Head of caudate nucleus (tissue), 42 donors: ENCODE measurements around the gene AFMID.

Experiments used
- DNase-seq, 42 donors: peaks; one replicate each; pipeline versions ENCODE4 v3.0.0 to v3.0.0-alpha.2; 2020 to 2021; ENCODE audit warnings: mixed read lengths in 7 of 42
- intact Hi-C: fragments of 100-400 bp; cut with DNase I; formaldehyde crosslinking; loops from one replicate; pipeline ENCODE4 v1.15.0; 2022

The AFMID gene

DNA sequence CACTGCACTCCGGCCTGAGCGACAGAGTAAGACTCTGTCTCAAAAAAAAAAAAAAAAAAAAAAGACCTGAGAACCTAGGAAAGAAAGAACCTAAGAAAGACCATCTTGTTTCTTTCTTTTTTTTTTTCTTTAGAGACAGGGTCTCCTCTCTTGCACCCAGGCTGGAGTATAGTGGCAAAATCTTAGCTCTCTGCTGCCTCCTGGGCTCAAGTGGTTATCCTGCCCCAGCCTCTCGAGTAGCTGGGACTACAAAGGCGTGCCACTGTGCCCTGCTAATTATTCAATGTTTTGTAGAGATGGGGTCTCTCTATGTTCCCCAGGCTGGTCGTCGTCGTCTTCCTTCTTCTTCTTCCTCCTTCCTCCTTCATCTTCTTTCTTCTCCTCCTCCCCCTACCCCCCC lies 19.1 kb downstream of the AFMID start:
- intact Hi-C loops = no loop called here
- DNase-seq = no peak

DNA sequence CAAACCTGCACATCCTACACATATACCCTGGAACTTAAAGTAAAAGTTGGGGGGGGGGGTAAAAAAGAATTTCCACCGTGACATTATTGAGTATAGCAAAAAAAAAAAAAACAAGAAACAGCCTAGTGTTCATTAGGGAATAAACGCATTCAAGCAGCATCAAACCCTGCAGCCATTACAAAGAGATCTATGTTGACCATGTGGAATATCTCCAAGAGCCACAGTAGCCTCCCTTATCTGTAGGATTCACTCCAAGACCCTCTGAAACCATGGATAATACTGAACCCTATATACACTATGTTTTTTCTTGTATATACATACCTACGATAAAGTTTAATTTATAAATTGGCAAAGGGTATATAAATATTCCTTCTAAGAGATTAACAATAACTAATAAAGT lies 21.3 kb downstream of the AFMID start:
- intact Hi-C loops = no loop called here
- DNase-seq = no peak

DNA sequence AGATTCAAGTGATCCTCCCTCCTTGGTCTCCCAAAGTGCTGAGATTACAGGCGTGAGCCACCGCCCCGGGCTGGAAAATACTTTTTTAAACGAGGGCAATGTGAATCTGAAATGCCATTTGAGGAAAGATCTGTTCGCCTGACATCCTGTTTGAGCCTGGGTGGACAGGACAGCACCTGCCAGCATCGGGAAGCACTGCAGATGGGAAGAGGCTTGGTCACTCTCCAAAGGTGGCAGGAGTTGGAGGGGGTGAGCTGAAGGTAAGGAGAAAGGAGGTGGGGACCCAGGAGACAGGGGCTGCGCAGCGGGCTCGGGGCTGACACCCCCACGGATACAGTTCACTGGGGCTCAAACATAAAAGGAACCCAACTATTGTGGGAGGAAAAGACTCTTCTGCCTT lies 22.9 kb downstream of the AFMID start:
- no peak for DNase-seq
- intact Hi-C loops = loop anchor here (5.0 kb wide), 1 partner anchor 42 kb away; no protein-coding TSS in a partner anchor

DNA sequence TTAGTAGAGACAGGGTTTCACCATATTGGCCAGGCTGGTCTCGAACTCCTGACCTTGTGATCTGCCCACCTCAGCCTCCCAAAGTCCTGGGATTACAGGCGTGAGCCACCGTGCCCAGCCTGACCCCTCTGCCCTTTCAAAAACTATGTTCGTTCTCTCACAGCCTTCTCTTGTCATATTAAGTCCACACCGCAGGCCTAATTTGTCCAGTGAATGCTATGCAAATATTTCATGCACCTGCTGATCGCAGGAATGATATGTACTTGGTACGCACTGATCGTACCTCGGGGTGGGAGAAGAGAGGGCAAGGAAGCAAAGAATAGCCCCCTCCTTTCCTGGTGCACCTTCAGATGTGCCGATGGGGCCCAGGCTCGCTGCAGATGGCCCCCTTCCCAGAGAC lies 23.9 kb downstream of the AFMID start:
- intact Hi-C loops = loop anchor here (5.0 kb wide), 1 partner anchor 41 kb away; no protein-coding TSS in a partner anchor
- no peak for DNase-seq

DNA sequence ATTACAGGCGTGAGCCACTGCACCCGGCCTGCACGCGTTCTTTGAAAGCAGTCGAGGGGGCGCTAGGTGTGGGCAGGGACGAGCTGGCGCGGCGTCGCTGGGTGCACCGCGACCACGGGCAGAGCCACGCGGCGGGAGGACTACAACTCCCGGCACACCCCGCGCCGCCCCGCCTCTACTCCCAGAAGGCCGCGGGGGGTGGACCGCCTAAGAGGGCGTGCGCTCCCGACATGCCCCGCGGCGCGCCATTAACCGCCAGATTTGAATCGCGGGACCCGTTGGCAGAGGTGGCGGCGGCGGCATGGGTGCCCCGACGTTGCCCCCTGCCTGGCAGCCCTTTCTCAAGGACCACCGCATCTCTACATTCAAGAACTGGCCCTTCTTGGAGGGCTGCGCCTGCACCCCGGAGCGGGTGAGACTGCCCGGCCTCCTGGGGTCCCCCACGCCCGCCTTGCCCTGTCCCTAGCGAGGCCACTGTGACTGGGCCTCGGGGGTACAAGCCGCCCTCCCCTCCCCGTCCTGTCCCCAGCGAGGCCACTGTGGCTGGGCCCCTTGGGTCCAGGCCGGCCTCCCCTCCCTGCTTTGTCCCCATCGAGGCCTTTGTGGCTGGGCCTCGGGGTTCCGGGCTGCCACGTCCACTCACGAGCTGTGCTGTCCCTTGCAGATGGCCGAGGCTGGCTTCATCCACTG lies 27.0 kb downstream of the AFMID start, which contains the start of gene BIRC5:
Gene BIRC5, plus strand, starts transcription at position 238 of the 690 bp plus-strand sequence. Its CDS starts 64 bp downstream, at position 302.
- intact Hi-C loops = loop anchor here (5.0 kb wide), 1 partner anchor 38 kb away; no protein-coding TSS in a partner anchor
- DNase-seq = peak; percentile 86 to 98 (median 94)

DNA sequence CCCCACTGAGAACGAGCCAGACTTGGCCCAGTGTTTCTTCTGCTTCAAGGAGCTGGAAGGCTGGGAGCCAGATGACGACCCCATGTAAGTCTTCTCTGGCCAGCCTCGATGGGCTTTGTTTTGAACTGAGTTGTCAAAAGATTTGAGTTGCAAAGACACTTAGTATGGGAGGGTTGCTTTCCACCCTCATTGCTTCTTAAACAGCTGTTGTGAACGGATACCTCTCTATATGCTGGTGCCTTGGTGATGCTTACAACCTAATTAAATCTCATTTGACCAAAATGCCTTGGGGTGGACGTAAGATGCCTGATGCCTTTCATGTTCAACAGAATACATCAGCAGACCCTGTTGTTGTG lies 27.5 kb downstream of the AFMID start:
- no peak for DNase-seq
- intact Hi-C loops = loop anchor here (5.0 kb wide), 1 partner anchor 38 kb away; no protein-coding TSS in a partner anchor

DNA sequence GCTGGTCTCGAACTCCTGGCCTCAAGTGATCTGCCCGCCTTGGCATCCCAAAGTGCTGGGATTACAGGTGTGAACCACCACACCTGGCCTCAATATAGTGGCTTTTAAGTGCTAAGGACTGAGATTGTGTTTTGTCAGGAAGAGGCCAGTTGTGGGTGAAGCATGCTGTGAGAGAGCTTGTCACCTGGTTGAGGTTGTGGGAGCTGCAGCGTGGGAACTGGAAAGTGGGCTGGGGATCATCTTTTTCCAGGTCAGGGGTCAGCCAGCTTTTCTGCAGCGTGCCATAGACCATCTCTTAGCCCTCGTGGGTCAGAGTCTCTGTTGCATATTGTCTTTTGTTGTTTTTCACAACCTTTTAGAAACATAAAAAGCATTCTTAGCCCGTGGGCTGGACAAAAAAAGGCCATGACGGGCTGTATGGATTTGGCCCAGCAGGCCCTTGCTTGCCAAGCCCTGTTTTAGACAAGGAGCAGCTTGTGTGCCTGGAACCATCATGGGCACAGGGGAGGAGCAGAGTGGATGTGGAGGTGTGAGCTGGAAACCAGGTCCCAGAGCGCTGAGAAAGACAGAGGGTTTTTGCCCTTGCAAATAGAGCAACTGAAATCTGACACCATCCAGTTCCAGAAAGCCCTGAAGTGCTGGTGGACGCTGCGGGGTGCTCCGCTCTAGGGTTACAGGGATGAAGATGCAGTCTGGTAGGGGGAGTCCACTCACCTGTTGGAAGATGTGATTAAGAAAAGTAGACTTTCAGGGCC lies 32.4 kb downstream of the AFMID start:
- DNase-seq = no peak
- intact Hi-C loops = no loop called here

DNA sequence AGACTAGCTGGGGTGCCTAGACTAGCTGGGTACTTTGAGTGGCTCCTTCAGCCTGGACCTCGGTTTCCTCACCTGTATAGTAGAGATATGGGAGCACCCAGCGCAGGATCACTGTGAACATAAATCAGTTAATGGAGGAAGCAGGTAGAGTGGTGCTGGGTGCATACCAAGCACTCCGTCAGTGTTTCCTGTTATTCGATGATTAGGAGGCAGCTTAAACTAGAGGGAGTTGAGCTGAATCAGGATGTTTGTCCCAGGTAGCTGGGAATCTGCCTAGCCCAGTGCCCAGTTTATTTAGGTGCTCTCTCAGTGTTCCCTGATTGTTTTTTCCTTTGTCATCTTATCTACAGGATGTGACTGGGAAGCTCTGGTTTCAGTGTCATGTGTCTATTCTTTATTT lies 35.9 kb downstream of the AFMID start:
- intact Hi-C loops = no loop called here
- no peak for DNase-seq

DNA sequence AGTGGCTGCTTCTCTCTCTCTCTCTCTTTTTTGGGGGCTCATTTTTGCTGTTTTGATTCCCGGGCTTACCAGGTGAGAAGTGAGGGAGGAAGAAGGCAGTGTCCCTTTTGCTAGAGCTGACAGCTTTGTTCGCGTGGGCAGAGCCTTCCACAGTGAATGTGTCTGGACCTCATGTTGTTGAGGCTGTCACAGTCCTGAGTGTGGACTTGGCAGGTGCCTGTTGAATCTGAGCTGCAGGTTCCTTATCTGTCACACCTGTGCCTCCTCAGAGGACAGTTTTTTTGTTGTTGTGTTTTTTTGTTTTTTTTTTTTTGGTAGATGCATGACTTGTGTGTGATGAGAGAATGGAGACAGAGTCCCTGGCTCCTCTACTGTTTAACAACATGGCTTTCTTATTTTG lies 36.6 kb downstream of the AFMID start:
- intact Hi-C loops = no loop called here
- no peak for DNase-seq

DNA sequence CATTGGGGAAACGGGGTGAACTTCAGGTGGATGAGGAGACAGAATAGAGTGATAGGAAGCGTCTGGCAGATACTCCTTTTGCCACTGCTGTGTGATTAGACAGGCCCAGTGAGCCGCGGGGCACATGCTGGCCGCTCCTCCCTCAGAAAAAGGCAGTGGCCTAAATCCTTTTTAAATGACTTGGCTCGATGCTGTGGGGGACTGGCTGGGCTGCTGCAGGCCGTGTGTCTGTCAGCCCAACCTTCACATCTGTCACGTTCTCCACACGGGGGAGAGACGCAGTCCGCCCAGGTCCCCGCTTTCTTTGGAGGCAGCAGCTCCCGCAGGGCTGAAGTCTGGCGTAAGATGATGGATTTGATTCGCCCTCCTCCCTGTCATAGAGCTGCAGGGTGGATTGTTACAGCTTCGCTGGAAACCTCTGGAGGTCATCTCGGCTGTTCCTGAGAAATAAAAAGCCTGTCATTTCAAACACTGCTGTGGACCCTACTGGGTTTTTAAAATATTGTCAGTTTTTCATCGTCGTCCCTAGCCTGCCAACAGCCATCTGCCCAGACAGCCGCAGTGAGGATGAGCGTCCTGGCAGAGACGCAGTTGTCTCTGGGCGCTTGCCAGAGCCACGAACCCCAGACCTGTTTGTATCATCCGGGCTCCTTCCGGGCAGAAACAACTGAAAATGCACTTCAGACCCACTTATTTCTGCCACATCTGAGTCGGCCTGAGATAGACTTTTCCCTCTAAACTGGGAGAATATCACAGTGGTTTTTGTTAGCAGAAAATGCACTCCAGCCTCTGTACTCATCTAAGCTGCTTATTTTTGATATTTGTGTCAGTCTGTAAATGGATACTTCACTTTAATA lies 37.3 kb downstream of the AFMID start:
- intact Hi-C loops = no loop called here

DNA sequence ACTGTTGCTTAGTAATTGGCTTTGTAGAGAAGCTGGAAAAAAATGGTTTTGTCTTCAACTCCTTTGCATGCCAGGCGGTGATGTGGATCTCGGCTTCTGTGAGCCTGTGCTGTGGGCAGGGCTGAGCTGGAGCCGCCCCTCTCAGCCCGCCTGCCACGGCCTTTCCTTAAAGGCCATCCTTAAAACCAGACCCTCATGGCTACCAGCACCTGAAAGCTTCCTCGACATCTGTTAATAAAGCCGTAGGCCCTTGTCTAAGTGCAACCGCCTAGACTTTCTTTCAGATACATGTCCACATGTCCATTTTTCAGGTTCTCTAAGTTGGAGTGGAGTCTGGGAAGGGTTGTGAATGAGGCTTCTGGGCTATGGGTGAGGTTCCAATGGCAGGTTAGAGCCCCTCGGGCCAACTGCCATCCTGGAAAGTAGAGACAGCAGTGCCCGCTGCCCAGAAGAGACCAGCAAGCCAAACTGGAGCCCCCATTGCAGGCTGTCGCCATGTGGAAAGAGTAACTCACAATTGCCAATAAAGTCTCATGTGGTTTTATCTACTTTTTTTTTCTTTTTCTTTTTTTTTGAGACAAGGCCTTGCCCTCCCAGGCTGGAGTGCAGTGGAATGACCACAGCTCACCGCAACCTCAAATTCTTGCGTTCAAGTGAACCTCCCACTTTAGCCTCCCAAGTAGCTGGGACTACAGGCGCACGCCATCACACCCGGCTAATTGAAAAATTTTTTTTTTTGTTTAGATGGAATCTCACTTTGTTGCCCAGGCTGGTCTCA lies 38.1 kb downstream of the AFMID start:
- intact Hi-C loops = no loop called here
- DNase-seq = peak in 10 of 42 donors; percentile 29 to 71 (median 60)

More for the DNA sequence above, 37.3 kb downstream of the AFMID start:
- peak in 31 of 42 donors; percentile 20 to 83 (median 62) for DNase-seq

DNA sequence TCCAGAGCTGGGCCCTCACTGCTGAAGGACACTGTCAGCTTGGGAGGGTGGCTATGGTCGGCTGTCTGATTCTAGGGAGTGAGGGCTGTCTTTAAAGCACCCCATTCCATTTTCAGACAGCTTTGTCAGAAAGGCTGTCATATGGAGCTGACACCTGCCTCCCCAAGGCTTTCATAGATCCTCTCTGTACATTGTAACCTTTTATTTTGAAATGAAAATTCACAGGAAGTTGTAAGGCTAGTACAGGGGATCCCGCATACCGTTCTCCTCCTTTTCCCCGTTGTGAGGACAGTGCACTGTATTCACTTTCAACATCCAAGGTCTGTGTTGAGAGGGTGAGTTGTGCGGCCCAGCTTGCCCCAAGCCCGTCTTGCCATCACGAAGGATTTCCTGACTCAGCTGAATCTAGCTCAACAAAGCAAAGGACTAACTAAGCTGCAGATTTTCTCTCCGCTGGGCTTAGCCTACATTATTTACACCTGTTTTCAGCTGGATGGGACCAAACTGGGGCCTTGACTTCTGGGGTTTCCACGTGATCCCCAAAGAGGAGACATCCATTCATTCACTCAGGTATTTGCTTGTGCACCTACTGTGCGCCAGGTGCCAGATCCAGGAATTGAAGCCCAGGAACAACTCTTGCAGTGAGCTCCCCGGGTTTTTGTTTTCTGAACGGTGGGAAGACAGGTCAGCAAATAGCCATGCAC lies 39.0 kb downstream of the AFMID start:
- DNase-seq = no peak
- intact Hi-C loops = no loop called here

DNA sequence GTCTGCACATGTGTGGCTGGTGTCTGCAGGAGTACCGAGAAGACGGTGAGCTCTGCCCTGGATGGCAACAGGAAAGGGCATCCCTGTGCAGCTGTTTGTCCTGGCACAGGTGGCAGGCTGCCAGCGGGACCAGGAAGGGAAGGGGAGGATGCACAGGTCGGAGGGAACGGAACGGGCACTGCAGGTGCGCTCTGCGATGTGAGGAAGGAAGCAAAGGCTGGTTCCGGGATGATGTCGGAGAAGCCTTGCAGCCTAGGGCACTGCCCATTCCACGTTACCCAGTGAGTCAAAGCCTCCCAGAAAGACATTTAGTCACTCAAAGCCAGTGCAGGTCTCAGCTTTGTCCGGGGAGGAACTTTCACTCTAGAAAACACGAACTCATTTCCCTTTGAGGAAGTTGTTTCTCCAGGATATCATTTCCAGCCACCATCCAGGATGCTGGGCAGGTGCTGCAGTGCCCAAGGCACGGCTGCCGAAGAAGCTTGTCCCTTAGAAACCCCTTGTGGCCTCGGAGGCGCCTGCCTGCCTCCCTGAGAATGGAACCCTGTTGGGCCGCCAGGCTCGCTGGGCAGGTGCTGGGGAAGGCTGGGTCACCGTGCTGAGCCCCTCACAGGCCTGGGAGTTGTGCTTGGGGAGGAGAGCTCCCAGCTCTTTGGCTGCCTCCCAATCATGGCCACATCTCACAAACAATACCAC lies 39.7 kb downstream of the AFMID start:
- intact Hi-C loops = no loop called here
- DNase-seq = peak in 2 of 42 donors; percentile 16 to 43

DNA sequence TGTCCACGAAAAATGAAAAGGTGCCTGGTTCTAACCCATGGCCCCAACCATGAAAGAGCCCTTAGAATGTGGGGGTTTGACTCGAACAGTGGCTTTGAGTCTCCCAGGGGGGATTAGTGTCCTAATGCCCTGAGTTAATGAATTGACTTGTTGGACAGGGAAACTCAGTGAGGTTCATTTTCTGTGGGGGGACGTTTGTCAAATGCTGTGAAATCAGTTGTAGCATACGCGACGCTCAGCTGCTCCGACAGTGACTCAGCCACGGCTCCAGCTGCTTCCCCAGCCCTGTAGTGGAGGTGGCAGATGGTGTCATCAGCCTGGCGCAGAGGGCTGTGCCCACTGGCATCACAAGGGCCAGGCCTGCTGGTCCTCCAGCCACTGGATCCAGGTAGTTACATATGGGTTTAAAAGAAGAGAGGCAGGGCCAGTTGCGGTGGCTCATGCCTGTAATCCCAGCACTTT lies 40.3 kb downstream of the AFMID start:
- intact Hi-C loops = no loop called here
- peak in 41 of 42 donors; percentile 48 to 90 (median 75) for DNase-seq

DNA sequence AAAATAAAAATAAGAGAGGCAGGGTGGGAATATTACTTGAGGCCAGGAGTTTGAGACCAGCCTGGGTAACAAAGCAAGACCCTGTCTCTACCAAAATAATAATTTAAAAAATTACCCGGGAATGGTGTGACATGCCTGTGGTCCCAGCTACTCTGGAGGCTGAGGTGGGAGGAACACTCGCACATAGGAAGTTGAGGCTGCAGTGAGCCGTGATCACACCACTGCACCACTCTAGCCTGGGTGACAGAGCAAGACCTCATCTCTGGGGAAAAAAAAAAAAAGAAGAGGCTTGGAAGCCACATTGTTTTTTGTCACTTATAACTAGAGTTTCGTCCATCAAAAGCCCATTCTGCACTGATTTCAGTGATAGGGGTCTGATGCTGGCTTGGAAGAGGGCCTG lies 41.0 kb downstream of the AFMID start:
- no peak for DNase-seq
- intact Hi-C loops = no loop called here

DNA sequence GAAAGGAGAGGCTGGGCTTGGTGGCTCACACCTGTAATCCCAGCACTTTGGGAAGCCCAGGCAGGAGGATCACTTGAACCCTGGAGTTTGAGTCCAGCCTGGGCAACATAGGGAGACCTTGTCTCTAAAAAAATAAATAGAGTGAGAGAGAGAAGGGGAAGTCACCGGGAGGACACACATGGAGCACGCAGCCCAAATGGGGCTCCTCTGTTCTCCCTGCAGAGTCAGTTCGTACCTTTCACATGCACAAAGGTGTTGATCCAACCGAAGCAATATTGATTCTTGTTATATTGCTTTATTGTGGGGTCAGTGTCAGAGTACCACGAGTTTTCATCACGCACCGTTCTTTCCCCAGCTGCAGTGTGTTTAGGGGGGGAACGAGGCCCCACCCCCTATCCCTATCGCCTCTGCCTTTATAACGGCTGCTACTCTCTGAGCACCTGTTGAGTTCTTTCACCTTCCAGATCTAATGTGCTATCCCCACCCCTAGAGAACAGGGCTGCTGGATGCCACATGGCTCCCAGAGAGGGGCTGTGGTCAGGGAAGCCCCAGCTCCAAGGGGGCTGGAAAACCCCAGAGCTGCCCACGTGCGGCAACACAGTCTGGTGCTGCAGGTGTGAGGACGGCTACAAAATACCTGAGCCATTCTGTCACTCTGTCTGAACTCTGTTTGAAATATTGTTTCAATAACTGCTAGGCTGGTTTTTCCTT lies 43.2 kb downstream of the AFMID start:
- intact Hi-C loops = no loop called here
- DNase-seq = peak in 1 of 42 donors; percentile 34
